ENCODE data around the gene RBFOX2. TPM values are rescaled to one million over a fixed set of nuclear protein-coding genes. Genes with fewer than 3 reads are reported as not detected.
"Not testable (repeated sequence)": the region's sequence is repeated elsewhere in the genome, so short reads cannot be mapped to it uniquely, and the experiment has no call there.

Gene RBFOX2
- total RNA-seq, 3 donors from 2014 or later, result 63.4 to 97.3 (median 85.5) TPM

- no peaks in the 10 kb centered on the region for H3K9me3 ChIP-seq
- H3K27ac ChIP-seq, result peak overlapping the region; percentile 1 to 35
- no peaks in the 10 kb centered on the region for H3K4me1 ChIP-seq
- H3K36me3 ChIP-seq, result no peaks in the 10 kb centered on the region
- H3K27me3 ChIP-seq, result no peaks in the 10 kb centered on the region
- no peak overlapping the region for H3K4me3 ChIP-seq
- intact Hi-C loops (cut with DNase I; ENCODE audit: low total_unique reads), result no loop called here
- no peak for DNase-seq (ENCODE audit: low spot score in 2 of 2)
- no peak for TF ChIP-seq POLR2AphosphoS5 (IDR thresholded peaks at IDR 0.05)
- TF ChIP-seq, protein P1, sequence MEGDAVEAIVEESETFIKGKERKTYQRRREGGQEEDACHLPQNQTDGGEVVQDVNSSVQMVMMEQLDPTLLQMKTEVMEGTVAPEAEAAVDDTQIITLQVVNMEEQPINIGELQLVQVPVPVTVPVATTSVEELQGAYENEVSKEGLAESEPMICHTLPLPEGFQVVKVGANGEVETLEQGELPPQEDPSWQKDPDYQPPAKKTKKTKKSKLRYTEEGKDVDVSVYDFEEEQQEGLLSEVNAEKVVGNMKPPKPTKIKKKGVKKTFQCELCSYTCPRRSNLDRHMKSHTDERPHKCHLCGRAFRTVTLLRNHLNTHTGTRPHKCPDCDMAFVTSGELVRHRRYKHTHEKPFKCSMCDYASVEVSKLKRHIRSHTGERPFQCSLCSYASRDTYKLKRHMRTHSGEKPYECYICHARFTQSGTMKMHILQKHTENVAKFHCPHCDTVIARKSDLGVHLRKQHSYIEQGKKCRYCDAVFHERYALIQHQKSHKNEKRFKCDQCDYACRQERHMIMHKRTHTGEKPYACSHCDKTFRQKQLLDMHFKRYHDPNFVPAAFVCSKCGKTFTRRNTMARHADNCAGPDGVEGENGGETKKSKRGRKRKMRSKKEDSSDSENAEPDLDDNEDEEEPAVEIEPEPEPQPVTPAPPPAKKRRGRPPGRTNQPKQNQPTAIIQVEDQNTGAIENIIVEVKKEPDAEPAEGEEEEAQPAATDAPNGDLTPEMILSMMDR (IDR thresholded peaks at IDR 0.05), result no peak
Measured at GRCh38 chr22:36052505-36052941, 23.9 kb upstream of the RBFOX2 start.

DNA sequence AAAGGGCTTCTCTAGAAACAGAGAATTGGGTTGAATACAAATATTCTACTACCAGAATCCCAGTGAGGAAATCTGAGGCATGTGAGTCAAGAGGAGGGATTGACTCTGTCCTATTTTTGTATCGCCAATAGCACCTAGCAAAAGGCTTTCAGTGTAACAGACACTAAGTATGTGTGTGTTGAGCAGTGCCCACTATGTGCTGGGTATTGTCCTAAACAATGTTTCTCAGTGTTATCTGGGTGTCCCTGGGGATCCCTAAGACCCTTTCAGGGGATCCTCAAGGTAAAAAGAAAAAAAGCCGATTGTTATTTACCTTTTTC lies 21.0 kb upstream of the RBFOX2 start:
- intact Hi-C loops (cut with DNase I; ENCODE audit: low total_unique reads), result no loop called here
- H3K9me3 ChIP-seq, result no peaks in the 10 kb centered on the region

DNA sequence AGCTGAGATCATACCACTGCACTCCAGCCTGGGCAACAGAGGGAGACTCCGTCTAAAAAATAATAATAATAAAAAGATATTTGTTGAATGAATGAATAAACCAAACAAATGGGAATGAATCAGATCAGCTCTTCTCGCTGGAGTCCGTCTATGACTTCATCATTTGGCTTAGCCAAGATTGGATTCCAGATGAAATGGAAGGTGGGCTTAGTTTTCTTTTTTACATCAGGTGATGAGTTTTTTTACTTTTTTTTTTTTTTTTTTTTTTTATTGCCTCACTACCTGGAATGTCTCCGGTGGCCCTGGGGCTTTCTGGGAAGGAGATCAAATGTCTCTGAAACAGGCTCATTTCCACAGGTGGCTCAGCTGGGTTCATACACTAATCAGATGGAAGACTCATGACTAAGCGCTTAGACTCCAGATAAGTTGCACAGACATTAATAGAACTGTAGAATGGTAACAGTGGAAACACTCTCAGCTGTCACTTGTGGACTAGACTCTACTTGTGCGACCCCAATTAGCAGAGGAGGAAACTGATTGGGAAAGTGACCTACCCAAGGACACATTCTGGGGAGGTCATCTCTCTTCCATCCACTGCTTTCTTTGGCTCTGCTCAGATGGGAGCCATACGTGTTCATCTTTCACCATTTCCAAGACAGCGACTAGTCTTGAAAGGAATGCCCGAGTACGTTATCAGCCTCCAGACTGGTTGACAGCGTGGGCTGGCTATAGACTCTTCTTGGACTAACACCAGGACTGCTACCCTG lies 20.5 kb upstream of the RBFOX2 start:
- H3K4me1 ChIP-seq, result no peaks in the 10 kb centered on the region
- TF ChIP-seq POLR2A (IDR thresholded peaks at IDR 0.05), result no peak
- TF ChIP-seq, protein P1 (IDR thresholded peaks at IDR 0.05), result no peak
- TF ChIP-seq POLR2AphosphoS5 (IDR thresholded peaks at IDR 0.05), result no peak
- DNase-seq (ENCODE audit: low spot score in 2 of 2), result no peak

More for the DNA sequence above, 21.0 kb upstream of the RBFOX2 start:
- no peaks in the 10 kb centered on the region for H3K36me3 ChIP-seq
- TF ChIP-seq POLR2A (IDR thresholded peaks at IDR 0.05), result no peak
- TF ChIP-seq, protein P1 (IDR thresholded peaks at IDR 0.05), result no peak
- TF ChIP-seq POLR2AphosphoS5 (IDR thresholded peaks at IDR 0.05), result no peak
- H3K4me1 ChIP-seq, result no peaks in the 10 kb centered on the region
- no peaks in the 10 kb centered on the region for H3K27me3 ChIP-seq
- no peak overlapping the region for H3K4me3 ChIP-seq
- no peak overlapping the region for H3K27ac ChIP-seq
- no peak for DNase-seq (ENCODE audit: low spot score in 2 of 2)

DNA sequence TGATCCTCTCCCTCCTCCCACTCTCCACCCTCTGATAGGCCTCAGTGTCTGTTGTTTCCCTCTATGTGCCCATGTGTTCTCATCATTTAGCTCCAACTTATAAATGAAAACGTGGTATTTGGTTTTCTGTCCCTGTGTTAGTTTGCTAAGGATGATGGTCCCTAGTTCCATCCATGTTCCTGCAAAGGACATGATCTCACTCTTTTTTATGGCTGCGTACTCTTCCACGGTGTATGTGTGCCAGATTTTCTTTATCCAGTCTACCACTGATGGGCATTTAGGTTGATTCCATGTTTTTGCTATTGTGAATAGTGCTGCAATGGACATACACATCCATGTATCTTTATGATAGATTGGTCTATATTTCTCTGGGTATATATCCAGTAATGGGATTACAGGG lies 15.9 kb upstream of the RBFOX2 start:
- H3K27ac ChIP-seq; intact Hi-C loops (cut with DNase I; ENCODE audit: low total_unique reads); H3K27me3 ChIP-seq; H3K4me3 ChIP-seq; DNase-seq (ENCODE audit: low spot score in 2 of 2); H3K4me1 ChIP-seq; H3K36me3 ChIP-seq; H3K9me3 ChIP-seq: not testable (repeated sequence)

More for the DNA sequence above, 20.5 kb upstream of the RBFOX2 start:
- Histone ChIP-seq H3K27me3 (no peaks in the 10 kb centered on the region), H3K27ac (no peak overlapping the region), H3K4me3 (no peak overlapping the region), H3K36me3 (no peaks in the 10 kb centered on the region), H3K9me3 (no peaks in the 10 kb centered on the region)
- intact Hi-C loops (cut with DNase I; ENCODE audit: low total_unique reads), result no loop called here

GRCh38 chr22:36042240-36042639 lies 13.6 kb upstream of the RBFOX2 start:
- DNase-seq (ENCODE audit: low spot score in 2 of 2), result no peak

More at GRCh38 chr22:36042240-36042639, 13.6 kb upstream of the RBFOX2 start:
- Histone ChIP-seq H3K4me3 (no peak overlapping the region), H3K9me3 (no peaks in the 10 kb centered on the region), H3K36me3 (no peaks in the 10 kb centered on the region), H3K27me3 (no peaks in the 10 kb centered on the region), H3K27ac (no peak overlapping the region), H3K4me1 (no peaks in the 10 kb centered on the region)
- TF ChIP-seq, protein P1 (IDR thresholded peaks at IDR 0.05), result no peak
- TF ChIP-seq POLR2A (IDR thresholded peaks at IDR 0.05), result no peak
- no peak for TF ChIP-seq POLR2AphosphoS5 (IDR thresholded peaks at IDR 0.05)
- intact Hi-C loops (cut with DNase I; ENCODE audit: low total_unique reads), result no loop called here

Measured in breast epithelium (tissue), 4 donors.